Pulmonary artery endothelial cell (primary cell): ENCODE results near the gene RAP1B. TPM values are rescaled to one million over a fixed set of nuclear protein-coding genes. Genes with fewer than 3 reads are reported as not detected.
"Not testable (repeated sequence)": the region's sequence is repeated elsewhere in the genome, so short reads cannot be mapped to it uniquely, and the experiment has no call there.

Experiments used
- DNase-seq: peaks from one replicate; pipeline ENCODE4 v3.0.0-alpha.2; 2011; ENCODE audit warnings: low read depth, low spot score
- total RNA-seq: library from RNA; depleted of rRNA; stranded (reverse); fragments of >200 nt; gene quantifications from 2 replicates; pipeline ENCODE4 v1.2.3, GENCODE V29; 2014

Gene RAP1B
- total RNA-seq, 1 donor from 2014 or later: 222 TPM

- no peak for DNase-seq
Observed at GRCh38 chr12:68633614-68634558, 23.2 kb downstream of the RAP1B start.

GRCh38 chr12:68636268-68636667, 25.6 kb downstream of the RAP1B start:
- DNase-seq: no peak

GRCh38 chr12:68637439-68637838, 26.7 kb downstream of the RAP1B start:
- DNase-seq: not testable (repeated sequence)

GRCh38 chr12:68638171-68638570, 27.5 kb downstream of the RAP1B start:
- DNase-seq: no peak

- DNase-seq: no peak
Observed at GRCh38 chr12:68638721-68639395, 28.2 kb downstream of the RAP1B start.

- no peak for DNase-seq
Observed at GRCh38 chr12:68639396-68639767, 28.7 kb downstream of the RAP1B start.

- DNase-seq: no peak
Observed at GRCh38 chr12:68641138-68641537, 30.4 kb downstream of the RAP1B start.

GRCh38 chr12:68646484-68646883, 35.8 kb downstream of the RAP1B start:
- DNase-seq: no peak

GRCh38 chr12:68647507-68647906, 36.8 kb downstream of the RAP1B start:
- DNase-seq: no peak

GRCh38 chr12:68648179-68648578, 37.5 kb downstream of the RAP1B start:
- DNase-seq: no peak

- DNase-seq: no peak
Observed at GRCh38 chr12:68665016-68665569, 54.4 kb downstream of the RAP1B start.

GRCh38 chr12:68667291-68667690, 56.6 kb downstream of the RAP1B start:
- DNase-seq: no peak

- DNase-seq: no peak
Observed at GRCh38 chr12:68667896-68668295, 57.2 kb downstream of the RAP1B start.

GRCh38 chr12:68671179-68671578, 60.5 kb downstream of the RAP1B start:
- no peak for DNase-seq

GRCh38 chr12:68673788-68674187, 63.1 kb downstream of the RAP1B start:
- no peak for DNase-seq

- no peak for DNase-seq
Observed at GRCh38 chr12:68674376-68674775, 63.7 kb downstream of the RAP1B start.

- DNase-seq: no peak
Observed at GRCh38 chr12:68675101-68675842, 64.6 kb downstream of the RAP1B start.

GRCh38 chr12:68676854-68677253, 66.2 kb downstream of the RAP1B start:
- DNase-seq: not testable (repeated sequence)

- DNase-seq: no peak
Observed at GRCh38 chr12:68686262-68686594, 75.5 kb downstream of the RAP1B start.

GRCh38 chr12:68686595-68687521, 76.2 kb downstream of the RAP1B start, which contains the start of gene NUP107:
NUP107 (plus strand) TSS chr12:68686978; CDS start chr12:68687066, 88 bp downstream.
- peak; percentile 97 for DNase-seq

- no peak for DNase-seq
Observed at GRCh38 chr12:68695454-68695853, 84.8 kb downstream of the RAP1B start.
